ENCODE results near the gene TSKS. TPM values are rescaled to one million over a fixed set of nuclear protein-coding genes. Genes with fewer than 3 reads are reported as not detected.

TSKS gene
- total RNA-seq, 1 experiment from 2014 or later, result 0.48 TPM

- Mint-ChIP-seq H3K27ac (peak overlapping the region; percentile 70), H3K27me3 (ENCODE audit: low read depth) (no peaks in the 10 kb centered on the region), H3K9me3 (no peaks in the 10 kb centered on the region), H3K36me3 (peaks cover 3% of the 10 kb centered on the region; the same call in 1 of the 2 replicates), H3K4me3 (no peak overlapping the region), H3K4me1 (peaks cover 7% of the 10 kb centered on the region)
- TF ChIP-seq MAX (CRISPR knock-in tag; IDR thresholded peaks at IDR 0.05) (no peak), E2F1 (CRISPR knock-in tag; IDR thresholded peaks at IDR 0.05) (no peak), CREB1 (CRISPR knock-in tag; IDR thresholded peaks at IDR 0.05) (no peak), ESRRA (CRISPR knock-in tag; IDR thresholded peaks at IDR 0.05; ENCODE audit: borderline replicate concordance) (no peak), ZNF263 (CRISPR knock-in tag; IDR thresholded peaks at IDR 0.05; ENCODE audit: low read depth) (no peak), ZNF317 (CRISPR knock-in tag; IDR thresholded peaks at IDR 0.05; ENCODE audit: borderline replicate concordance, low read depth) (no peak), GRHL2 (CRISPR knock-in tag; IDR thresholded peaks at IDR 0.05; ENCODE audit: insufficient replicate concordance, severe bottlenecking) (no peak), ZNF512 (CRISPR knock-in tag; IDR thresholded peaks at IDR 0.05; ENCODE audit: borderline replicate concordance) (no peak), NFE2L1 (CRISPR knock-in tag; IDR thresholded peaks at IDR 0.05) (no peak), RORB (CRISPR knock-in tag; IDR thresholded peaks at IDR 0.05) (no peak), NR2C2 (CRISPR knock-in tag; IDR thresholded peaks at IDR 0.05) (no peak), JAZF1 (CRISPR knock-in tag; IDR thresholded peaks at IDR 0.05) (no peak), IRF2 (CRISPR knock-in tag; IDR thresholded peaks at IDR 0.05; ENCODE audit: borderline replicate concordance, low read depth) (no peak), FOXP1 (CRISPR knock-in tag; IDR thresholded peaks at IDR 0.05; ENCODE audit: borderline replicate concordance) (no peak), KAT7 (CRISPR knock-in tag; IDR thresholded peaks at IDR 0.05; ENCODE audit: borderline replicate concordance) (no peak)
- ChIA-PET CTCF (no interaction called here), POLR2A (no interaction called here)
- ATAC-seq, result no peak; the same call in 1 of the 2 replicates
- DNase-seq (ENCODE audit: low spot score), result no peak
Measured at GRCh38 chr19:49772850-49773432, 9.8 kb upstream of the TSKS start.

- peaks cover 14% of the 10 kb centered on the region for H3K4me1 Mint-ChIP-seq
- ChIA-PET POLR2A (interaction anchor here (0.6 kb wide), 1 partner anchor 13 kb away, joined by 5 read pairs; no protein-coding TSS in a partner anchor), CTCF (interaction anchor here (0.7 to 1.4 kb wide), 6 partner anchors 31 to 441 kb away, joined by 3 to 6 read pairs (median 4); no protein-coding TSS in a partner anchor)
- ATAC-seq, result no peak
- peaks cover 3% of the 10 kb centered on the region; the same call in 1 of the 2 replicates for H3K36me3 Mint-ChIP-seq
- no peak overlapping the region for H3K4me3 Mint-ChIP-seq
- DNase-seq (ENCODE audit: low spot score), result no peak
- H3K27me3 Mint-ChIP-seq (ENCODE audit: low read depth), result no peaks in the 10 kb centered on the region
- H3K27ac Mint-ChIP-seq, result peak overlapping the region; percentile 92
- no peaks in the 10 kb centered on the region for H3K9me3 Mint-ChIP-seq
- TF ChIP-seq ZNF232 (CRISPR knock-in tag; IDR thresholded peaks at IDR 0.05) (no peak), HMGXB4 (CRISPR knock-in tag; IDR thresholded peaks at IDR 0.05) (no peak), ZNF671 (CRISPR knock-in tag; IDR thresholded peaks at IDR 0.05) (no peak), GTF2I (CRISPR knock-in tag; conservative IDR thresholded peaks at IDR 0.05) (no peak), MYBL2 (CRISPR knock-in tag; IDR thresholded peaks at IDR 0.05) (no peak), E2F5 (CRISPR knock-in tag; IDR thresholded peaks at IDR 0.05) (no peak), ZNF416 (CRISPR knock-in tag; IDR thresholded peaks at IDR 0.05) (no peak), AFF4 (CRISPR knock-in tag; IDR thresholded peaks at IDR 0.05; ENCODE audit: borderline replicate concordance) (no peak), SOX15 (CRISPR knock-in tag; IDR thresholded peaks at IDR 0.05) (no peak)
Measured at GRCh38 chr19:49771674-49772139, 8.6 kb upstream of the TSKS start.

Measured in WTC11 (cell line).